WTC11 (cell line): Measurements from ENCODE around the gene GALM. TPM values are rescaled to one million over a fixed set of nuclear protein-coding genes. Genes with fewer than 3 reads are reported as not detected.
A peak's percentile ranks its signal among the peaks of the same experiment; 100 is the strongest.

Experiments used
- ATAC-seq: fragments of 200-7000 bp; cut with Tn5 transposase; 2 replicates; pipeline ENCODE4 v1.10.0; 2021; ENCODE audit warnings: mild to moderate bottlenecking, moderate library complexity
- CTCF ChIA-PET: fragments of 300-600 bp; sonication (Branson Sonifier 250); formaldehyde crosslinking; loops from one replicate; lab custom pipeline; 2021; ENCODE audit warnings: antibody characterized with exemption; lab: Charles Lee
- POLR2A ChIA-PET: fragments of 350-600 bp; sonication (Branson Sonifier 250); formaldehyde crosslinking; loops from one replicate; lab custom pipeline; 2021; ENCODE audit warnings: antibody characterized with exemption; lab: Charles Lee
- DNase-seq: peaks from one replicate; pipeline ENCODE4 v3.0.0; 2021; ENCODE audit warnings: low spot score
- H3K27ac Mint-ChIP-seq: 2 replicates; pipeline ENCODE4 v1.8.0; 2021; ENCODE audit warnings: mixed read lengths
- H3K27me3 Mint-ChIP-seq: 2 replicates; pipeline ENCODE4 v1.8.0; 2021; ENCODE audit warnings: low read depth, mild to moderate bottlenecking, moderate library complexity, mixed read lengths
- H3K36me3 Mint-ChIP-seq: 2 replicates; pipeline ENCODE4 v1.8.0; 2021; ENCODE audit warnings: mixed read lengths
- H3K4me1 Mint-ChIP-seq: 2 replicates; pipeline ENCODE4 v1.8.0; 2022; ENCODE audit warnings: mixed read lengths
- H3K4me3 Mint-ChIP-seq: 2 replicates; pipeline ENCODE4 v1.8.0; 2021; ENCODE audit warnings: mild to moderate bottlenecking, moderate library complexity, mixed read lengths
- H3K9me3 Mint-ChIP-seq: 2 replicates; pipeline ENCODE4 v1.8.0; 2021; ENCODE audit warnings: mixed read lengths
- CREB1 ChIP-seq: sonication (generic); formaldehyde crosslinking; IDR thresholded peaks from 2 replicates; pipeline ENCODE4 v1.8.0; 2023; ENCODE audit warnings: mild to moderate bottlenecking, missing genetic modification reagents
- EMX1 ChIP-seq: fragments of 250-450 bp; sonication (Bioruptor Pico); IDR thresholded peaks from 2 replicates; pipeline ENCODE4 v1.8.0; 2021; ENCODE audit warnings: mild to moderate bottlenecking
- GRHL2 ChIP-seq: fragments of 250-450 bp; sonication (Bioruptor Pico); IDR thresholded peaks from 2 replicates; pipeline ENCODE4 v1.8.0; 2022; ENCODE audit warnings: mild to moderate bottlenecking, moderate library complexity; ENCODE audit not compliant: insufficient replicate concordance, severe bottlenecking
- GTF2I ChIP-seq: fragments of 250-450 bp; sonication (Bioruptor Pico); conservative IDR thresholded peaks from 2 replicates; pipeline ENCODE4 v1.4.0; 2021; ENCODE audit warnings: mild to moderate bottlenecking
- MLX ChIP-seq: sonication (generic); formaldehyde crosslinking; IDR thresholded peaks from 2 replicates; pipeline ENCODE4 v1.8.1; 2023; ENCODE audit warnings: mild to moderate bottlenecking, missing genetic modification reagents, moderate library complexity
- NFATC4 ChIP-seq: fragments of 250-450 bp; sonication (Bioruptor Pico); IDR thresholded peaks from 2 replicates; pipeline ENCODE4 v1.9.0; 2021; ENCODE audit warnings: mild to moderate bottlenecking
- NR3C1 ChIP-seq: sonication (generic); formaldehyde crosslinking; conservative IDR thresholded peaks from 2 replicates; pipeline ENCODE4 v1.8.1; 2023; ENCODE audit warnings: low read depth, mild to moderate bottlenecking, missing genetic modification reagents
- PRRX2 ChIP-seq: fragments of 250-450 bp; sonication (Bioruptor Pico); IDR thresholded peaks from 2 replicates; pipeline ENCODE4 v1.8.0; 2021; ENCODE audit warnings: mild to moderate bottlenecking
- RORB ChIP-seq: fragments of 250-450 bp; sonication (Bioruptor Pico); IDR thresholded peaks from 2 replicates; pipeline ENCODE4 v1.9.0; 2021; ENCODE audit warnings: mild to moderate bottlenecking
- SMAD3 ChIP-seq: sonication (generic); formaldehyde crosslinking; IDR thresholded peaks from 2 replicates; pipeline ENCODE4 v1.8.0; 2022; ENCODE audit warnings: missing genetic modification reagents, mild to moderate bottlenecking, borderline replicate concordance
- SOX15 ChIP-seq: fragments of 250-450 bp; sonication (Bioruptor Pico); IDR thresholded peaks from 2 replicates; pipeline ENCODE4 v1.9.0; 2021; ENCODE audit warnings: mild to moderate bottlenecking
- TCF7 ChIP-seq: sonication (generic); formaldehyde crosslinking; IDR thresholded peaks from 2 replicates; pipeline ENCODE4 v1.8.0; 2022; ENCODE audit warnings: mild to moderate bottlenecking, low read depth, missing genetic modification reagents, moderate library complexity
- TP53 ChIP-seq: sonication (generic); formaldehyde crosslinking; IDR thresholded peaks from 2 replicates; pipeline ENCODE4 v1.8.1; 2023; ENCODE audit warnings: mild to moderate bottlenecking, missing genetic modification reagents
- ZNF232 ChIP-seq: sonication (generic); formaldehyde crosslinking; IDR thresholded peaks from 2 replicates; pipeline ENCODE4 v1.8.0; 2022; ENCODE audit warnings: mild to moderate bottlenecking, missing genetic modification reagents
- ZNF396 ChIP-seq: fragments of 250-450 bp; sonication (Bioruptor Pico); IDR thresholded peaks from 2 replicates; pipeline ENCODE4 v1.8.0; 2021; ENCODE audit warnings: mild to moderate bottlenecking, moderate library complexity, borderline replicate concordance
- total RNA-seq: library from RNA; stranded (reverse); gene quantifications from 3 replicates; pipeline ENCODE4 v1.2.3, GENCODE V29; 2021
- TF ChIP-seq, protein P1 (sequence below): sonication (generic); formaldehyde crosslinking; conservative IDR thresholded peaks from 2 replicates; pipeline ENCODE4 v1.8.1; 2023; ENCODE audit warnings: mild to moderate bottlenecking, low read depth, missing genetic modification reagents, moderate library complexity
- TF ChIP-seq, protein P2 (sequence below): sonication (generic); formaldehyde crosslinking; IDR thresholded peaks from 2 replicates; pipeline ENCODE4 v1.8.0; 2023; ENCODE audit warnings: mild to moderate bottlenecking, missing genetic modification reagents
- TF ChIP-seq, protein P3 (sequence below): sonication (generic); formaldehyde crosslinking; IDR thresholded peaks from 2 replicates; pipeline ENCODE4 v1.8.1; 2022; ENCODE audit warnings: mild to moderate bottlenecking, missing genetic modification reagents, moderate library complexity, borderline replicate concordance
- TF ChIP-seq, protein P4 (sequence below): sonication (generic); formaldehyde crosslinking; IDR thresholded peaks from 2 replicates; pipeline ENCODE4 v1.8.0; 2023; ENCODE audit warnings: missing genetic modification reagents
- TF ChIP-seq, protein P5 (sequence below): sonication (generic); formaldehyde crosslinking; IDR thresholded peaks from 2 replicates; pipeline ENCODE4 v1.8.1; 2023; ENCODE audit warnings: mild to moderate bottlenecking, missing genetic modification reagents

GALM gene
- total RNA-seq, 1 experiment from 2014 or later = 11.2 TPM

DNA sequence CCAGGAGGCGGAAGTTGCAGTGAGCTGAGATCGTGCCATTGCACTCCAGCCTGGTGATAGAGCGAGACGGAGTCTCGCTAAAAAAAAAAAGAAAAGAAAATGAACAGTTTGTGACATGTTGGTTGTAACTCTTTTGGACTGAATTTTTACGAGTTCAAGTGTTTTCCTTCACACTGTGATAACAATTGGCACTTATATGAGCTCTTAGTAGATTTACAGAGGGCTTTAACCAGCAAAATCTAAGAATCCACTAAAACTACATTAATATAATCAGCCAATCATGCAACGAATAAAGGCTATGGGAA, 110.0 kb downstream of the GALM start:
- Mint-ChIP-seq H3K4me3 (no peak overlapping the region), H3K27ac (no peak overlapping the region), H3K4me1 (peaks cover 8% of the 10 kb centered on the region; the same call in 1 of the 2 replicates), H3K27me3 (peaks cover 16% of the 10 kb centered on the region), H3K36me3 (peaks cover 4% of the 10 kb centered on the region), H3K9me3 (peaks cover under 1% of the 10 kb centered on the region; the same call in 1 of the 2 replicates)
- TF ChIP-seq, protein P1, sequence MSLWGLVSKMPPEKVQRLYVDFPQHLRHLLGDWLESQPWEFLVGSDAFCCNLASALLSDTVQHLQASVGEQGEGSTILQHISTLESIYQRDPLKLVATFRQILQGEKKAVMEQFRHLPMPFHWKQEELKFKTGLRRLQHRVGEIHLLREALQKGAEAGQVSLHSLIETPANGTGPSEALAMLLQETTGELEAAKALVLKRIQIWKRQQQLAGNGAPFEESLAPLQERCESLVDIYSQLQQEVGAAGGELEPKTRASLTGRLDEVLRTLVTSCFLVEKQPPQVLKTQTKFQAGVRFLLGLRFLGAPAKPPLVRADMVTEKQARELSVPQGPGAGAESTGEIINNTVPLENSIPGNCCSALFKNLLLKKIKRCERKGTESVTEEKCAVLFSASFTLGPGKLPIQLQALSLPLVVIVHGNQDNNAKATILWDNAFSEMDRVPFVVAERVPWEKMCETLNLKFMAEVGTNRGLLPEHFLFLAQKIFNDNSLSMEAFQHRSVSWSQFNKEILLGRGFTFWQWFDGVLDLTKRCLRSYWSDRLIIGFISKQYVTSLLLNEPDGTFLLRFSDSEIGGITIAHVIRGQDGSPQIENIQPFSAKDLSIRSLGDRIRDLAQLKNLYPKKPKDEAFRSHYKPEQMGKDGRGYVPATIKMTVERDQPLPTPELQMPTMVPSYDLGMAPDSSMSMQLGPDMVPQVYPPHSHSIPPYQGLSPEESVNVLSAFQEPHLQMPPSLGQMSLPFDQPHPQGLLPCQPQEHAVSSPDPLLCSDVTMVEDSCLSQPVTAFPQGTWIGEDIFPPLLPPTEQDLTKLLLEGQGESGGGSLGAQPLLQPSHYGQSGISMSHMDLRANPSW = no peak
- TF ChIP-seq TCF7 (CRISPR knock-in tag) (no peak), GRHL2 (no peak), RORB (CRISPR knock-in tag) (no peak), TP53 (no peak), NR3C1 (CRISPR knock-in tag) (no peak), CREB1 (CRISPR knock-in tag) (no peak), PRRX2 (CRISPR knock-in tag) (no peak), NFATC4 (CRISPR knock-in tag) (no peak), SOX15 (CRISPR knock-in tag) (no peak)
- TF ChIP-seq, protein P2, sequence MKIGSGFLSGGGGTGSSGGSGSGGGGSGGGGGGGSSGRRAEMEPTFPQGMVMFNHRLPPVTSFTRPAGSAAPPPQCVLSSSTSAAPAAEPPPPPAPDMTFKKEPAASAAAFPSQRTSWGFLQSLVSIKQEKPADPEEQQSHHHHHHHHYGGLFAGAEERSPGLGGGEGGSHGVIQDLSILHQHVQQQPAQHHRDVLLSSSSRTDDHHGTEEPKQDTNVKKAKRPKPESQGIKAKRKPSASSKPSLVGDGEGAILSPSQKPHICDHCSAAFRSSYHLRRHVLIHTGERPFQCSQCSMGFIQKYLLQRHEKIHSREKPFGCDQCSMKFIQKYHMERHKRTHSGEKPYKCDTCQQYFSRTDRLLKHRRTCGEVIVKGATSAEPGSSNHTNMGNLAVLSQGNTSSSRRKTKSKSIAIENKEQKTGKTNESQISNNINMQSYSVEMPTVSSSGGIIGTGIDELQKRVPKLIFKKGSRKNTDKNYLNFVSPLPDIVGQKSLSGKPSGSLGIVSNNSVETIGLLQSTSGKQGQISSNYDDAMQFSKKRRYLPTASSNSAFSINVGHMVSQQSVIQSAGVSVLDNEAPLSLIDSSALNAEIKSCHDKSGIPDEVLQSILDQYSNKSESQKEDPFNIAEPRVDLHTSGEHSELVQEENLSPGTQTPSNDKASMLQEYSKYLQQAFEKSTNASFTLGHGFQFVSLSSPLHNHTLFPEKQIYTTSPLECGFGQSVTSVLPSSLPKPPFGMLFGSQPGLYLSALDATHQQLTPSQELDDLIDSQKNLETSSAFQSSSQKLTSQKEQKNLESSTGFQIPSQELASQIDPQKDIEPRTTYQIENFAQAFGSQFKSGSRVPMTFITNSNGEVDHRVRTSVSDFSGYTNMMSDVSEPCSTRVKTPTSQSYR (CRISPR knock-in tag) = no peak
- ATAC-seq (no peak), DNase-seq (no peak)
- CTCF ChIA-PET = no interaction called here
- POLR2A ChIA-PET = interaction anchor here (0.5 kb wide), 1 partner anchor 23 kb away, joined by 3 read pairs; no protein-coding TSS in a partner anchor

DNA sequence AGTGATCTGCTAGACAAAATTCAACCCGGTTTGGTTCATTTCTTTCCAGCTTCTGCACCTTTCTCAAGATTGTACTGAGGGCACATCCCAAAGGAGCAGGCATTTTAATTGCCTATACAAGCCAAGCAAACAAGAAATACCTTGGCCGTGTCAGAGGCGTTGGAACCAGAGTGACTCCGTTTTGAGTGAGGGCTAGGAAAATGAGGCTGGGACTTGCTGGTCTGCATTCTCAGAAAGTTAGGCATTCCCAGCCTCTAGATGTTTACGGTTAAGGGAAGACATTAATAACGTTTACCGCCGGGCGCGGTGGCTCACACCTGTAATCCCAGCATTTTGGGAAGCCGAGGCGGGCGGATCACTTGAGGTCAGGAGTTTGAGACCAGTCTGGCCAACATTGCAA, 110.6 kb downstream of the GALM start:
- Mint-ChIP-seq H3K4me3 (peak overlapping the region; percentile 44; the same call in 1 of the 2 replicates), H3K36me3 (peaks cover 11% of the 10 kb centered on the region), H3K4me1 (peaks cover 8% of the 10 kb centered on the region; the same call in 1 of the 2 replicates), H3K27ac (no peak overlapping the region)
- ChIA-PET POLR2A (interaction anchor here (0.5 kb wide), 1 partner anchor 23 kb away, joined by 3 read pairs; no protein-coding TSS in a partner anchor), CTCF (no interaction called here)
- no peak for ATAC-seq
- DNase-seq = no peak
- TF ChIP-seq, protein P3, sequence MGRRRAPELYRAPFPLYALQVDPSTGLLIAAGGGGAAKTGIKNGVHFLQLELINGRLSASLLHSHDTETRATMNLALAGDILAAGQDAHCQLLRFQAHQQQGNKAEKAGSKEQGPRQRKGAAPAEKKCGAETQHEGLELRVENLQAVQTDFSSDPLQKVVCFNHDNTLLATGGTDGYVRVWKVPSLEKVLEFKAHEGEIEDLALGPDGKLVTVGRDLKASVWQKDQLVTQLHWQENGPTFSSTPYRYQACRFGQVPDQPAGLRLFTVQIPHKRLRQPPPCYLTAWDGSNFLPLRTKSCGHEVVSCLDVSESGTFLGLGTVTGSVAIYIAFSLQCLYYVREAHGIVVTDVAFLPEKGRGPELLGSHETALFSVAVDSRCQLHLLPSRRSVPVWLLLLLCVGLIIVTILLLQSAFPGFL = no peak
- TF ChIP-seq MLX (CRISPR knock-in tag) (no peak), RORB (CRISPR knock-in tag) (no peak), ZNF232 (CRISPR knock-in tag) (no peak), EMX1 (no peak), GTF2I (CRISPR knock-in tag) (no peak), SMAD3 (CRISPR knock-in tag) (no peak), ZNF396 (CRISPR knock-in tag) (no peak)
- TF ChIP-seq, protein P4, sequence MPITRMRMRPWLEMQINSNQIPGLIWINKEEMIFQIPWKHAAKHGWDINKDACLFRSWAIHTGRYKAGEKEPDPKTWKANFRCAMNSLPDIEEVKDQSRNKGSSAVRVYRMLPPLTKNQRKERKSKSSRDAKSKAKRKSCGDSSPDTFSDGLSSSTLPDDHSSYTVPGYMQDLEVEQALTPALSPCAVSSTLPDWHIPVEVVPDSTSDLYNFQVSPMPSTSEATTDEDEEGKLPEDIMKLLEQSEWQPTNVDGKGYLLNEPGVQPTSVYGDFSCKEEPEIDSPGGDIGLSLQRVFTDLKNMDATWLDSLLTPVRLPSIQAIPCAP = no peak
- TF ChIP-seq, protein P1 = no peak
- TF ChIP-seq, protein P5, sequence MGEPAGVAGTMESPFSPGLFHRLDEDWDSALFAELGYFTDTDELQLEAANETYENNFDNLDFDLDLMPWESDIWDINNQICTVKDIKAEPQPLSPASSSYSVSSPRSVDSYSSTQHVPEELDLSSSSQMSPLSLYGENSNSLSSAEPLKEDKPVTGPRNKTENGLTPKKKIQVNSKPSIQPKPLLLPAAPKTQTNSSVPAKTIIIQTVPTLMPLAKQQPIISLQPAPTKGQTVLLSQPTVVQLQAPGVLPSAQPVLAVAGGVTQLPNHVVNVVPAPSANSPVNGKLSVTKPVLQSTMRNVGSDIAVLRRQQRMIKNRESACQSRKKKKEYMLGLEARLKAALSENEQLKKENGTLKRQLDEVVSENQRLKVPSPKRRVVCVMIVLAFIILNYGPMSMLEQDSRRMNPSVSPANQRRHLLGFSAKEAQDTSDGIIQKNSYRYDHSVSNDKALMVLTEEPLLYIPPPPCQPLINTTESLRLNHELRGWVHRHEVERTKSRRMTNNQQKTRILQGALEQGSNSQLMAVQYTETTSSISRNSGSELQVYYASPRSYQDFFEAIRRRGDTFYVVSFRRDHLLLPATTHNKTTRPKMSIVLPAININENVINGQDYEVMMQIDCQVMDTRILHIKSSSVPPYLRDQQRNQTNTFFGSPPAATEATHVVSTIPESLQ (CRISPR knock-in tag) = no peak
- TF ChIP-seq, all 79 proteins: peak for 0
- H3K9me3 Mint-ChIP-seq = no peaks in the 10 kb centered on the region
- H3K27me3 Mint-ChIP-seq = peaks cover 16% of the 10 kb centered on the region
